HCT116 (cell line): Measurements from ENCODE around the gene MYL5. TPM values are rescaled to one million over a fixed set of nuclear protein-coding genes. Genes with fewer than 3 reads are reported as not detected.

ENCODE experiments used
- ATAC-seq: fragments of 200-7000 bp; cut with Tn5 transposase; 2 replicates; pipeline ENCODE4 v1.9.1; 2020; ENCODE audit warnings: mild to moderate bottlenecking, moderate library complexity
- BruUV-seq: library from RNA; stranded (reverse); fragments of 400-500 nt; replicated peaks from 2 replicates; lab custom pipeline; 2021; lab: Mats Ljungman, UMichigan
- CTCF ChIA-PET: fragments of 300-600 bp; sonication (Branson Sonifier 250); formaldehyde crosslinking; loops from one replicate; lab custom pipeline; 2021; ENCODE audit warnings: antibody characterized with exemption; lab: Charles Lee
- POLR2A ChIA-PET: fragments of 300-600, 350-600 bp; sonication (Branson Sonifier 250); formaldehyde crosslinking; loops from one replicate; lab custom pipeline; 2021; ENCODE audit warnings: antibody characterized with exemption; lab: Charles Lee
- RAD21 ChIA-PET, 2 experiments: fragments of 300-600 bp; sonication (Branson Sonifier 250); formaldehyde crosslinking; loops; one replicate each; lab custom pipeline; 2023; ENCODE audit warnings: low total read pairs in 2 of 2; ENCODE audit not compliant: uncharacterized antibody in 2 of 2, unreplicated experiment in 2 of 2, low non-redundant PET in 1 of 2; lab: Charles Lee
- DNase-seq: peaks from one replicate; pipeline ENCODE4 v3.0.0-alpha.2; 2010; ENCODE audit warnings: low read depth, low spot score
- H2AFZ ChIP-seq: fragments of 200-600 bp; shearing (Covaris generic), sonication (generic); 2 replicates; pipeline ENCODE4 v1.6.1; 2017; ENCODE audit warnings: low read depth, mixed run types, mixed read lengths, antibody characterized with exemption, low read length; ENCODE audit not compliant: poor library complexity, severe bottlenecking
- H3K27ac ChIP-seq: 2 replicates; pipeline ENCODE4 v1.5.1; 2012; ENCODE audit warnings: low read depth, low read length
- H3K27me3 ChIP-seq: fragments of 200-600 bp; sonication (generic); 2 replicates; pipeline ENCODE4 v1.6.1; 2016; ENCODE audit warnings: mixed run types, low read length, mixed read lengths; ENCODE audit not compliant: insufficient read depth
- H3K36me3 ChIP-seq, 2 experiments: fragments of 200-500 bp in 1 of 2; fragments of 200-600 bp in 1 of 2; sonication (Bioruptor generic) in 1 of 2; sonication (generic) in 1 of 2; 2 replicates each; pipeline versions ENCODE4 v1.5.1 to v1.6.1; 2014 to 2016; ENCODE audit warnings: low read length in 2 of 2, inconsistent platforms in 1 of 2, mixed read lengths in 1 of 2, mixed run types in 1 of 2; ENCODE audit not compliant: insufficient read depth in 2 of 2, control insufficient read depth in 1 of 2
- H3K4me1 ChIP-seq, 2 experiments: fragments of 200-600 bp in 1 of 2; sonication (generic) in 1 of 2; 2 replicates each; pipeline versions ENCODE4 v1.5.1 to v1.6.1; 2012 to 2017; ENCODE audit warnings: low read length in 2 of 2, inconsistent platforms in 1 of 2, mild to moderate bottlenecking in 1 of 2, mixed read lengths in 1 of 2, mixed run types in 1 of 2, moderate library complexity in 1 of 2; ENCODE audit not compliant: insufficient read depth in 2 of 2, control insufficient read depth in 1 of 2
- H3K4me2 ChIP-seq: fragments of 200-600 bp; sonication (generic); 2 replicates; pipeline ENCODE4 v1.6.1; 2017; ENCODE audit warnings: mixed run types, low read length, mixed read lengths
- H3K4me3 ChIP-seq, 2 experiments: fragments of 200-600 bp in 1 of 2; sonication (generic) in 1 of 2; replicated peaks in 1 of 2; 2 replicates each; pipeline ENCODE4 v1.5.1; 2011 to 2016; ENCODE audit warnings: low read length in 2 of 2, control low read depth in 1 of 2, low read depth in 1 of 2, mild to moderate bottlenecking in 1 of 2, mixed read lengths in 1 of 2, mixed run types in 1 of 2
- H3K79me2 ChIP-seq: fragments of 200-600 bp; sonication (generic); 2 replicates; pipeline ENCODE4 v1.6.1; 2017; ENCODE audit warnings: mild to moderate bottlenecking, mixed run types, low read length, moderate library complexity, mixed read lengths; ENCODE audit not compliant: insufficient read depth
- H3K9ac ChIP-seq: fragments of 200-600 bp; sonication (generic); 2 replicates; pipeline ENCODE4 v1.6.1; 2016; ENCODE audit warnings: low read length, mixed read lengths
- H3K9me2 ChIP-seq: fragments of 200-600 bp; sonication (generic), shearing (Covaris generic); 2 replicates; pipeline ENCODE4 v1.6.1; 2017; ENCODE audit warnings: mixed run types, mild to moderate bottlenecking, moderate library complexity; ENCODE audit not compliant: insufficient read depth
- H3K9me3 ChIP-seq, 2 experiments: fragments of 200-500 bp in 1 of 2; fragments of 200-600 bp in 1 of 2; sonication (Bioruptor generic) in 1 of 2; sonication (generic) in 1 of 2; 2 replicates each; pipeline ENCODE4 v1.6.1; 2014 to 2017; ENCODE audit warnings: low read length in 2 of 2, mixed read lengths in 2 of 2, inconsistent platforms in 1 of 2, low read depth in 1 of 2, mild to moderate bottlenecking in 1 of 2, mixed run types in 1 of 2, moderate library complexity in 1 of 2; ENCODE audit not compliant: control insufficient read depth in 1 of 2, insufficient read depth in 1 of 2
- H4K20me1 ChIP-seq: fragments of 200-600 bp; sonication (generic), shearing (Covaris generic); 2 replicates; pipeline ENCODE4 v1.6.1; 2017; ENCODE audit warnings: mixed run types, mild to moderate bottlenecking, moderate library complexity; ENCODE audit not compliant: insufficient read depth
- CEBPB ChIP-seq: IDR thresholded peaks from 2 replicates; pipeline ENCODE4 v1.6.1; 2012; ENCODE audit warnings: low read depth
- EGR1 ChIP-seq: IDR thresholded peaks from 2 replicates; pipeline ENCODE4 v1.6.1; 2012; ENCODE audit warnings: low read depth
- EZH2 ChIP-seq: fragments of 200-600 bp; sonication (generic); IDR thresholded peaks from 2 replicates; pipeline ENCODE4 v1.6.1; 2017; ENCODE audit warnings: antibody characterized with exemption, mixed run types
- FOSL1 ChIP-seq: IDR thresholded peaks from 2 replicates; pipeline ENCODE4 v1.6.1; 2012; ENCODE audit warnings: low read depth
- JUND ChIP-seq: IDR thresholded peaks from 2 replicates; pipeline ENCODE4 v1.6.1; 2012
- POLR2A ChIP-seq: IDR thresholded peaks from 2 replicates; pipeline ENCODE4 v1.7.0; 2011; ENCODE audit warnings: borderline replicate concordance; ENCODE audit not compliant: insufficient read depth, insufficient read length; ENCODE audit errors: extremely low read depth
- POLR2AphosphoS5 ChIP-seq: IDR thresholded peaks from 2 replicates; pipeline ENCODE4 v1.6.1; 2011; ENCODE audit warnings: mild to moderate bottlenecking, low read depth, low read length, moderate library complexity
- RAD21 ChIP-seq: IDR thresholded peaks from 2 replicates; pipeline ENCODE4 v1.6.1; 2012; ENCODE audit warnings: low read depth, mild to moderate bottlenecking
- SIN3A ChIP-seq: IDR thresholded peaks from 2 replicates; pipeline ENCODE4 v1.6.1; 2012; ENCODE audit warnings: low read depth
- SRF ChIP-seq: IDR thresholded peaks from 2 replicates; pipeline ENCODE4 v1.6.1; 2012; ENCODE audit warnings: low read depth
- TCF7L2 ChIP-seq: IDR thresholded peaks from 2 replicates; pipeline ENCODE4 v1.7.0; 2011; ENCODE audit warnings: borderline replicate concordance, inconsistent platforms; ENCODE audit not compliant: insufficient read depth, insufficient read length; ENCODE audit errors: extremely low read depth
- YY1 ChIP-seq: IDR thresholded peaks from 2 replicates; pipeline ENCODE4 v1.6.1; 2011; ENCODE audit warnings: low read length, low read depth, moderate library complexity, mild to moderate bottlenecking; ENCODE audit not compliant: insufficient replicate concordance; ENCODE audit errors: extremely low read depth
- ZNF274 ChIP-seq: fragments of 200-500 bp; sonication (Bioruptor generic); IDR thresholded peaks from 2 replicates; pipeline ENCODE4 v1.6.1; 2014; ENCODE audit warnings: mild to moderate bottlenecking, low read depth, low read length, inconsistent platforms
- intact Hi-C: fragments of 100-400 bp; cut with micrococcal nuclease; formaldehyde crosslinking; loops from 2 replicates; pipeline ENCODE4 v1.10.0; 2022
- total RNA-seq: library from RNA; stranded (reverse); gene quantifications from one replicate; pipeline ENCODE4 v1.2.1, GENCODE V29; 2021; ENCODE audit not compliant: unreplicated experiment
- TF ChIP-seq, protein P1 (sequence below): IDR thresholded peaks from 2 replicates; pipeline ENCODE4 v1.6.1; 2012
- TF ChIP-seq, protein P2 (sequence below), 3 experiments: fragments of 200-600 bp in 1 of 3; sonication (generic) in 1 of 3; IDR thresholded peaks in 2 of 3; conservative IDR thresholded peaks in 1 of 3; 2 replicates each; pipeline ENCODE4 v1.5.1; 2012 to 2017; ENCODE audit warnings: low read depth in 2 of 3, low read length in 2 of 3, antibody characterized with exemption in 1 of 3, borderline replicate concordance in 1 of 3, control low read depth in 1 of 3, mild to moderate bottlenecking in 1 of 3, mixed read lengths in 1 of 3, mixed run types in 1 of 3, moderate library complexity in 1 of 3; ENCODE audit not compliant: insufficient read depth in 1 of 3
- TF ChIP-seq, protein P3 (sequence below): IDR thresholded peaks from 2 replicates; pipeline ENCODE4 v1.6.1; 2011; ENCODE audit warnings: mild to moderate bottlenecking, low read length, moderate library complexity; ENCODE audit not compliant: insufficient replicate concordance; ENCODE audit errors: extremely low read depth
- TF ChIP-seq, protein P4 (sequence below): IDR thresholded peaks from 2 replicates; pipeline ENCODE4 v1.6.1; 2012; ENCODE audit warnings: low read depth

Gene MYL5
- total RNA-seq, 1 experiment from 2014 or later, result 14.0 TPM

DNA sequence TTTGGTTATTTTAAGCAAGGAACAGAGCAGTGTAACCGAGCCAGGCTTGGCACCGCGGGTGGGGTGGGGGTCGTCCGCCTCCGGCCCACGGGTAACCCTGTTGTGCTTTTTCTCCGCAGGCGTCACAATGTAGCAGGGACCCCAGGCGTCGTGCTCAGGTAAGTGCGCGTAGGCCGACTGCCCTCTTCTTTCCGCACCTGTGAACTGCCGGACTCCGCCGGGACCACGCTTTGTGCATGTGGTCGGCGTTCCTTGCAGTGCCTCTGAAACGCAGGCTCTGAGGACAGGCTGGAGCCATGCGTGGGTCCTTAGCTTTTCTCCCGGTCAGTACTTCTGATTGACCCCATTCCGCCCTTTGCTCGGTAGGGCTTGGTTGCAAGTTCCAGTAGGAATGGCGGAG lies 56.2 kb downstream of the MYL5 start:
- no peak overlapping the region for H3K9ac ChIP-seq
- no TSS peak for BruUV-seq
- H4K20me1 ChIP-seq, result no peaks in the 10 kb centered on the region
- intact Hi-C loops, result no loop called here
- CTCF ChIA-PET, result no interaction called here
- peaks cover 16 to 21% of the 10 kb centered on the region in 2 experiments for H3K36me3 ChIP-seq
- no peak for DNase-seq
- H3K9me3 ChIP-seq, result no peaks in the 10 kb centered on the region
- POLR2A ChIA-PET, result no interaction called here
- H3K27me3 ChIP-seq, result no peaks in the 10 kb centered on the region
- H3K79me2 ChIP-seq, result peaks cover 28% of the 10 kb centered on the region
- ATAC-seq, result no peak
- no peak overlapping the region for H3K4me3 ChIP-seq
- H3K9me2 ChIP-seq, result no peaks in the 10 kb centered on the region
- H2AFZ ChIP-seq, result no peak overlapping the region
- TF ChIP-seq POLR2AphosphoS5 (no peak), RAD21 (no peak), SIN3A (no peak), CEBPB (no peak), POLR2A (no peak), EZH2 (no peak), EGR1 (no peak), SRF (no peak), FOSL1 (no peak), ZNF274 (no peak), YY1 (no peak), TCF7L2 (no peak), JUND (no peak)
- TF ChIP-seq, protein P1, sequence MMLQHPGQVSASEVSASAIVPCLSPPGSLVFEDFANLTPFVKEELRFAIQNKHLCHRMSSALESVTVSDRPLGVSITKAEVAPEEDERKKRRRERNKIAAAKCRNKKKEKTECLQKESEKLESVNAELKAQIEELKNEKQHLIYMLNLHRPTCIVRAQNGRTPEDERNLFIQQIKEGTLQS, result no peak
- TF ChIP-seq, protein P2, sequence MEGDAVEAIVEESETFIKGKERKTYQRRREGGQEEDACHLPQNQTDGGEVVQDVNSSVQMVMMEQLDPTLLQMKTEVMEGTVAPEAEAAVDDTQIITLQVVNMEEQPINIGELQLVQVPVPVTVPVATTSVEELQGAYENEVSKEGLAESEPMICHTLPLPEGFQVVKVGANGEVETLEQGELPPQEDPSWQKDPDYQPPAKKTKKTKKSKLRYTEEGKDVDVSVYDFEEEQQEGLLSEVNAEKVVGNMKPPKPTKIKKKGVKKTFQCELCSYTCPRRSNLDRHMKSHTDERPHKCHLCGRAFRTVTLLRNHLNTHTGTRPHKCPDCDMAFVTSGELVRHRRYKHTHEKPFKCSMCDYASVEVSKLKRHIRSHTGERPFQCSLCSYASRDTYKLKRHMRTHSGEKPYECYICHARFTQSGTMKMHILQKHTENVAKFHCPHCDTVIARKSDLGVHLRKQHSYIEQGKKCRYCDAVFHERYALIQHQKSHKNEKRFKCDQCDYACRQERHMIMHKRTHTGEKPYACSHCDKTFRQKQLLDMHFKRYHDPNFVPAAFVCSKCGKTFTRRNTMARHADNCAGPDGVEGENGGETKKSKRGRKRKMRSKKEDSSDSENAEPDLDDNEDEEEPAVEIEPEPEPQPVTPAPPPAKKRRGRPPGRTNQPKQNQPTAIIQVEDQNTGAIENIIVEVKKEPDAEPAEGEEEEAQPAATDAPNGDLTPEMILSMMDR (IDR thresholded peaks at IDR 0.05 in 2 of 3, conservative IDR thresholded peaks at IDR 0.05 in 1 of 3; ENCODE audit: borderline replicate concordance in 1 of 3, insufficient read depth in 1 of 3, low read depth in 2 of 3, low read length in 2 of 3), result no peak
- TF ChIP-seq, protein P3, sequence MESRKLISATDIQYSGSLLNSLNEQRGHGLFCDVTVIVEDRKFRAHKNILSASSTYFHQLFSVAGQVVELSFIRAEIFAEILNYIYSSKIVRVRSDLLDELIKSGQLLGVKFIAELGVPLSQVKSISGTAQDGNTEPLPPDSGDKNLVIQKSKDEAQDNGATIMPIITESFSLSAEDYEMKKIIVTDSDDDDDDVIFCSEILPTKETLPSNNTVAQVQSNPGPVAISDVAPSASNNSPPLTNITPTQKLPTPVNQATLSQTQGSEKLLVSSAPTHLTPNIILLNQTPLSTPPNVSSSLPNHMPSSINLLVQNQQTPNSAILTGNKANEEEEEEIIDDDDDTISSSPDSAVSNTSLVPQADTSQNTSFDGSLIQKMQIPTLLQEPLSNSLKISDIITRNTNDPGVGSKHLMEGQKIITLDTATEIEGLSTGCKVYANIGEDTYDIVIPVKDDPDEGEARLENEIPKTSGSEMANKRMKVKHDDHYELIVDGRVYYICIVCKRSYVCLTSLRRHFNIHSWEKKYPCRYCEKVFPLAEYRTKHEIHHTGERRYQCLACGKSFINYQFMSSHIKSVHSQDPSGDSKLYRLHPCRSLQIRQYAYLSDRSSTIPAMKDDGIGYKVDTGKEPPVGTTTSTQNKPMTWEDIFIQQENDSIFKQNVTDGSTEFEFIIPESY, result no peak
- TF ChIP-seq, protein P4, sequence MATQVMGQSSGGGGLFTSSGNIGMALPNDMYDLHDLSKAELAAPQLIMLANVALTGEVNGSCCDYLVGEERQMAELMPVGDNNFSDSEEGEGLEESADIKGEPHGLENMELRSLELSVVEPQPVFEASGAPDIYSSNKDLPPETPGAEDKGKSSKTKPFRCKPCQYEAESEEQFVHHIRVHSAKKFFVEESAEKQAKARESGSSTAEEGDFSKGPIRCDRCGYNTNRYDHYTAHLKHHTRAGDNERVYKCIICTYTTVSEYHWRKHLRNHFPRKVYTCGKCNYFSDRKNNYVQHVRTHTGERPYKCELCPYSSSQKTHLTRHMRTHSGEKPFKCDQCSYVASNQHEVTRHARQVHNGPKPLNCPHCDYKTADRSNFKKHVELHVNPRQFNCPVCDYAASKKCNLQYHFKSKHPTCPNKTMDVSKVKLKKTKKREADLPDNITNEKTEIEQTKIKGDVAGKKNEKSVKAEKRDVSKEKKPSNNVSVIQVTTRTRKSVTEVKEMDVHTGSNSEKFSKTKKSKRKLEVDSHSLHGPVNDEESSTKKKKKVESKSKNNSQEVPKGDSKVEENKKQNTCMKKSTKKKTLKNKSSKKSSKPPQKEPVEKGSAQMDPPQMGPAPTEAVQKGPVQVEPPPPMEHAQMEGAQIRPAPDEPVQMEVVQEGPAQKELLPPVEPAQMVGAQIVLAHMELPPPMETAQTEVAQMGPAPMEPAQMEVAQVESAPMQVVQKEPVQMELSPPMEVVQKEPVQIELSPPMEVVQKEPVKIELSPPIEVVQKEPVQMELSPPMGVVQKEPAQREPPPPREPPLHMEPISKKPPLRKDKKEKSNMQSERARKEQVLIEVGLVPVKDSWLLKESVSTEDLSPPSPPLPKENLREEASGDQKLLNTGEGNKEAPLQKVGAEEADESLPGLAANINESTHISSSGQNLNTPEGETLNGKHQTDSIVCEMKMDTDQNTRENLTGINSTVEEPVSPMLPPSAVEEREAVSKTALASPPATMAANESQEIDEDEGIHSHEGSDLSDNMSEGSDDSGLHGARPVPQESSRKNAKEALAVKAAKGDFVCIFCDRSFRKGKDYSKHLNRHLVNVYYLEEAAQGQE, result no peak
- H3K27ac ChIP-seq, result no peak overlapping the region
- H3K4me2 ChIP-seq, result no peak overlapping the region
- H3K4me1 ChIP-seq, result no peaks in the 10 kb centered on the region
- RAD21 ChIA-PET, result no interaction called here
